ENCODE measurements around the gene C17orf50. TPM values are rescaled to one million over a fixed set of nuclear protein-coding genes. Genes with fewer than 3 reads are reported as not detected.
"Not testable (repeated sequence)": the region's sequence is repeated elsewhere in the genome, so short reads cannot be mapped to it uniquely, and the experiment has no call there.

C17orf50 gene
- total and polyA plus RNA-seq, 2 experiments from 2014 or later, result not detected

- Histone ChIP-seq H3K9me3 (ENCODE audit: low read depth) (no peaks in the 10 kb centered on the region), H3K4me3 (no peak overlapping the region), H3K36me3 (replicated peaks; ENCODE audit: insufficient read depth, low read depth) (no peaks in the 10 kb centered on the region), H3K4me2 (peak overlapping the region; percentile 62), H2AFZ (no peak overlapping the region), H3K79me2 (no peaks in the 10 kb centered on the region), H3K9me2 (replicated peaks; ENCODE audit: insufficient read depth) (no peaks in the 10 kb centered on the region), H3K27me3 (peaks cover 26% of the 10 kb centered on the region), H3K4me1 (ENCODE audit: insufficient read depth) (peaks cover 5% of the 10 kb centered on the region), H4K20me1 (ENCODE audit: insufficient read depth, poor library complexity, severe bottlenecking) (no peaks in the 10 kb centered on the region), H3K27ac (no peak overlapping the region)
- no peak for TF ChIP-seq EZH2phosphoT487 (IDR thresholded peaks at IDR 0.05; ENCODE audit: low read depth, severe bottlenecking, unreplicated experiment)
- no peak for TF ChIP-seq CTCF (IDR thresholded peaks at IDR 0.05; ENCODE audit: poor library complexity)
- TF ChIP-seq EZH2 (IDR thresholded peaks at IDR 0.05; ENCODE audit: borderline replicate concordance), result no peak
- WGBS (ENCODE audit: low lambda C conversion rate, missing lambda C conversion rate), result 17% methylated on average over 33 of the region's 35 CpGs
- peak; percentile 34 for DNase-seq (ENCODE audit: low spot score)
Observed at GRCh38 chr17:35749560-35750412, 10.9 kb upstream of the C17orf50 start.

- H3K9me2 ChIP-seq (replicated peaks; ENCODE audit: insufficient read depth), result no peaks in the 10 kb centered on the region
- WGBS (ENCODE audit: low lambda C conversion rate, missing lambda C conversion rate), result 82% methylated on average over 10 of the region's 10 CpGs
- peaks cover 26% of the 10 kb centered on the region for H3K27me3 ChIP-seq
- no peaks in the 10 kb centered on the region for H3K9me3 ChIP-seq (ENCODE audit: low read depth)
- H3K4me1 ChIP-seq (ENCODE audit: insufficient read depth), result peaks cover 5% of the 10 kb centered on the region
- no peaks in the 10 kb centered on the region for H3K36me3 ChIP-seq (replicated peaks; ENCODE audit: insufficient read depth, low read depth)
- no peak for DNase-seq (ENCODE audit: low spot score)
- H2AFZ ChIP-seq, result no peak overlapping the region
- peak overlapping the region; percentile 62 for H3K4me2 ChIP-seq
- TF ChIP-seq EZH2 (IDR thresholded peaks at IDR 0.05; ENCODE audit: borderline replicate concordance) (no peak), EZH2phosphoT487 (IDR thresholded peaks at IDR 0.05; ENCODE audit: low read depth, severe bottlenecking, unreplicated experiment) (no peak), CTCF (IDR thresholded peaks at IDR 0.05; ENCODE audit: poor library complexity) (no peak)
- no peaks in the 10 kb centered on the region for H3K79me2 ChIP-seq
- H4K20me1 ChIP-seq (ENCODE audit: insufficient read depth, poor library complexity, severe bottlenecking), result no peaks in the 10 kb centered on the region
- H3K4me3 ChIP-seq, result no peak overlapping the region
- H3K27ac ChIP-seq, result no peak overlapping the region
Observed at GRCh38 chr17:35750526-35751395, 9.9 kb upstream of the C17orf50 start.

- H3K4me2 ChIP-seq; H2AFZ ChIP-seq; H3K79me2 ChIP-seq; H3K4me1 ChIP-seq (ENCODE audit: insufficient read depth); H3K36me3 ChIP-seq (replicated peaks; ENCODE audit: insufficient read depth, low read depth); H3K4me3 ChIP-seq; H3K9me3 ChIP-seq (ENCODE audit: low read depth); DNase-seq (ENCODE audit: low spot score); H3K9me2 ChIP-seq (replicated peaks; ENCODE audit: insufficient read depth); H3K27ac ChIP-seq; H4K20me1 ChIP-seq (ENCODE audit: insufficient read depth, poor library complexity, severe bottlenecking): not testable (repeated sequence)
- WGBS (ENCODE audit: low lambda C conversion rate, missing lambda C conversion rate), result 92% methylated on average over 4 of the region's 4 CpGs
- peaks cover 26% of the 10 kb centered on the region for H3K27me3 ChIP-seq
Observed at GRCh38 chr17:35751541-35751940, 9.1 kb upstream of the C17orf50 start.

GRCh38 chr17:35752471-35752870, 8.2 kb upstream of the C17orf50 start:
- Histone ChIP-seq H4K20me1 (ENCODE audit: insufficient read depth, poor library complexity, severe bottlenecking) (no peaks in the 10 kb centered on the region), H3K79me2 (no peaks in the 10 kb centered on the region), H3K4me3 (no peak overlapping the region), H3K4me1 (ENCODE audit: insufficient read depth) (peaks cover 5% of the 10 kb centered on the region), H3K36me3 (replicated peaks; ENCODE audit: insufficient read depth, low read depth) (no peaks in the 10 kb centered on the region), H3K4me2 (no peak overlapping the region), H3K27me3 (peaks cover 26% of the 10 kb centered on the region), H2AFZ (no peak overlapping the region), H3K9me3 (ENCODE audit: low read depth) (no peaks in the 10 kb centered on the region), H3K9me2 (replicated peaks; ENCODE audit: insufficient read depth) (no peaks in the 10 kb centered on the region), H3K27ac (no peak overlapping the region)
- DNase-seq (ENCODE audit: low spot score), result no peak
- WGBS (ENCODE audit: low lambda C conversion rate, missing lambda C conversion rate), result 93% methylated on average over 16 of the region's 16 CpGs
- no peak for TF ChIP-seq EZH2phosphoT487 (IDR thresholded peaks at IDR 0.05; ENCODE audit: low read depth, severe bottlenecking, unreplicated experiment)
- no peak for TF ChIP-seq EZH2 (IDR thresholded peaks at IDR 0.05; ENCODE audit: borderline replicate concordance)
- TF ChIP-seq CTCF (IDR thresholded peaks at IDR 0.05; ENCODE audit: poor library complexity), result no peak

Data from hepatocyte (in vitro differentiated cells).